ENCODE data around the gene ABCF2. TPM values are rescaled to one million over a fixed set of nuclear protein-coding genes. Genes with fewer than 3 reads are reported as not detected.

Gene ABCF2
- total RNA-seq, 2 experiments from 2014 or later: 31.8 to 44.9 TPM

DNA sequence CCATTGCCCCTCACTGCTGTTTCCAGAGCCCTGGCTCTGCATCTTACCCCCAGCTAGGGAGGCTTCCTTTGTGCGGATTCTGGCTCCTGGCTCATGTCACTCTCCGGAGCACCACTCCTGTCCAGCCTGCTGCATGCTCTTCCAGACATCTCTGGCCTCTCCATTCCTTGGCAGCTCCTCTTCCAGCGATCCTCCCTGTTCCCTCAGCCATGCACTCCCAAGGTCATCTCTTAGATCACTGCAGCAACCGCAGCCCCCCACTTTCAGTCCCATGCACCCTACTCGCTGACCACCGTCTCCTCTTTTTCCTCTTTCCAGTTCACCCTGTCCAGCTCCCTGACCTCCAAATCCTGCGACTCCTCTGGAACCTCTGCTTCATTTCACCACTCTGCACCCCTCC, 28.4 kb upstream of the ABCF2 start:
- intact Hi-C loops (cut with micrococcal nuclease; ENCODE audit: unreplicated experiment): no loop called here
- POLR2A ChIA-PET: interaction anchor here (0.9 kb wide), 1 partner anchor 229 kb away, joined by 4 read pairs; no protein-coding TSS in a partner anchor
- no peaks in the 10 kb centered on the region for H4K20me1 ChIP-seq (ENCODE audit: insufficient read depth, low read length)

DNA sequence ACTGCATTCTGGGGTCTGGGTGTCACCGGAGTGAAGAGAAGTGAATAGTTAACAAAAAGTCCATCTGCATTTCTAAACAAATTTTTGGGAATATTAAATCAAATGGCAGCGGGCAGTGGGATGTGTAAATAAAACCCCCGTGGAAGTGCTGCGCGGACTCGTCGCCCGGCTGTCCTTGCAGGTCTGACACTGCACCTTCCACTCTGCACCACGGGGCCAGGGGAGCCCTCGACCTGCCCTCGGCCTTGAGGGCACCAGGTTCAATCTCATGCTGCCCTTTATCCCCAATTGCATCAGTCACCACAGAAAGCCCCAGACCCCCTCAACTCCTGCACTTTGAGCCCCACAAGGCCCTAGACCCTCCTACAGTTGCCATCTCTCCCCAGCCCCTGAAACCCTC, 27.8 kb upstream of the ABCF2 start:
- no peak for DNase-seq (ENCODE audit: low spot score)
- Histone ChIP-seq H3K4me3 (ENCODE audit: low read depth, low read length, poor library complexity, severe bottlenecking) (no peak overlapping the region), H3K79me2 (ENCODE audit: insufficient read depth, low read depth, low read length) (no peaks in the 10 kb centered on the region), H3K9me3 (ENCODE audit: low read length) (no peaks in the 10 kb centered on the region), H3K27ac (ENCODE audit: low read depth, low read length, poor library complexity, severe bottlenecking) (no peak overlapping the region), H3K4me2 (ENCODE audit: low read length) (no peak overlapping the region), H4K20me1 (ENCODE audit: insufficient read depth, low read length) (no peaks in the 10 kb centered on the region), H3K9me2 (ENCODE audit: insufficient read depth, low read length) (no peaks in the 10 kb centered on the region), H3K4me1 (ENCODE audit: insufficient read depth, low read length, poor library complexity, severe bottlenecking) (peaks cover 14% of the 10 kb centered on the region), H2AFZ (ENCODE audit: low read length) (no peak overlapping the region), H3K36me3 (ENCODE audit: insufficient read depth, low read length) (no peaks in the 10 kb centered on the region)
- no peak for TF ChIP-seq EZH2phosphoT487 (IDR thresholded peaks at IDR 0.05; ENCODE audit: borderline replicate concordance, low read depth, low read length)
- TF ChIP-seq, protein P1, sequence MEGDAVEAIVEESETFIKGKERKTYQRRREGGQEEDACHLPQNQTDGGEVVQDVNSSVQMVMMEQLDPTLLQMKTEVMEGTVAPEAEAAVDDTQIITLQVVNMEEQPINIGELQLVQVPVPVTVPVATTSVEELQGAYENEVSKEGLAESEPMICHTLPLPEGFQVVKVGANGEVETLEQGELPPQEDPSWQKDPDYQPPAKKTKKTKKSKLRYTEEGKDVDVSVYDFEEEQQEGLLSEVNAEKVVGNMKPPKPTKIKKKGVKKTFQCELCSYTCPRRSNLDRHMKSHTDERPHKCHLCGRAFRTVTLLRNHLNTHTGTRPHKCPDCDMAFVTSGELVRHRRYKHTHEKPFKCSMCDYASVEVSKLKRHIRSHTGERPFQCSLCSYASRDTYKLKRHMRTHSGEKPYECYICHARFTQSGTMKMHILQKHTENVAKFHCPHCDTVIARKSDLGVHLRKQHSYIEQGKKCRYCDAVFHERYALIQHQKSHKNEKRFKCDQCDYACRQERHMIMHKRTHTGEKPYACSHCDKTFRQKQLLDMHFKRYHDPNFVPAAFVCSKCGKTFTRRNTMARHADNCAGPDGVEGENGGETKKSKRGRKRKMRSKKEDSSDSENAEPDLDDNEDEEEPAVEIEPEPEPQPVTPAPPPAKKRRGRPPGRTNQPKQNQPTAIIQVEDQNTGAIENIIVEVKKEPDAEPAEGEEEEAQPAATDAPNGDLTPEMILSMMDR (conservative IDR thresholded peaks at IDR 0.05; ENCODE audit: low read length): no peak
- ChIA-PET CTCF (ENCODE audit: unreplicated experiment) (no interaction called here), POLR2A (no interaction called here)
- intact Hi-C loops (cut with micrococcal nuclease; ENCODE audit: unreplicated experiment): no loop called here
- no TSS peak for BruUV-seq (replicated peaks)

More for the DNA sequence above, 28.4 kb upstream of the ABCF2 start:
- DNase-seq (ENCODE audit: low spot score): no peak
- H3K4me2 ChIP-seq (ENCODE audit: low read length): no peak overlapping the region
- H3K36me3 ChIP-seq (ENCODE audit: insufficient read depth, low read length): no peaks in the 10 kb centered on the region
- no peaks in the 10 kb centered on the region for H3K79me2 ChIP-seq (ENCODE audit: insufficient read depth, low read depth, low read length)
- TF ChIP-seq, protein P1 (conservative IDR thresholded peaks at IDR 0.05; ENCODE audit: low read length): no peak
- no peak for TF ChIP-seq EZH2phosphoT487 (IDR thresholded peaks at IDR 0.05; ENCODE audit: borderline replicate concordance, low read depth, low read length)
- H2AFZ ChIP-seq (ENCODE audit: low read length): no peak overlapping the region
- peaks cover 14% of the 10 kb centered on the region for H3K4me1 ChIP-seq (ENCODE audit: insufficient read depth, low read length, poor library complexity, severe bottlenecking)
- H3K9me2 ChIP-seq (ENCODE audit: insufficient read depth, low read length): no peaks in the 10 kb centered on the region
- BruUV-seq (replicated peaks): no TSS peak
- H3K27ac ChIP-seq (ENCODE audit: low read depth, low read length, poor library complexity, severe bottlenecking): no peak overlapping the region
- CTCF ChIA-PET (ENCODE audit: unreplicated experiment): no interaction called here
- no peak overlapping the region for H3K4me3 ChIP-seq (ENCODE audit: low read depth, low read length, poor library complexity, severe bottlenecking)
- H3K9me3 ChIP-seq (ENCODE audit: low read length): no peaks in the 10 kb centered on the region

- H3K36me3 ChIP-seq (ENCODE audit: insufficient read depth, low read length): no peaks in the 10 kb centered on the region
- H2AFZ ChIP-seq (ENCODE audit: low read length): no peak overlapping the region
- no peak overlapping the region for H3K27ac ChIP-seq (ENCODE audit: low read depth, low read length, poor library complexity, severe bottlenecking)
- peaks cover 17% of the 10 kb centered on the region for H3K4me1 ChIP-seq (ENCODE audit: insufficient read depth, low read length, poor library complexity, severe bottlenecking)
- H3K79me2 ChIP-seq (ENCODE audit: insufficient read depth, low read depth, low read length): no peaks in the 10 kb centered on the region
- no peak overlapping the region for H3K4me2 ChIP-seq (ENCODE audit: low read length)
- POLR2A ChIA-PET: no interaction called here
- CTCF ChIA-PET (ENCODE audit: unreplicated experiment): no interaction called here
- H3K9me2 ChIP-seq (ENCODE audit: insufficient read depth, low read length): no peaks in the 10 kb centered on the region
- no peak overlapping the region for H3K4me3 ChIP-seq (ENCODE audit: low read depth, low read length, poor library complexity, severe bottlenecking)
- DNase-seq (ENCODE audit: low spot score): no peak
- no peaks in the 10 kb centered on the region for H3K9me3 ChIP-seq (ENCODE audit: low read length)
- BruUV-seq (replicated peaks): no TSS peak
- no peaks in the 10 kb centered on the region for H4K20me1 ChIP-seq (ENCODE audit: insufficient read depth, low read length)
- intact Hi-C loops (cut with micrococcal nuclease; ENCODE audit: unreplicated experiment): no loop called here
- no peak for TF ChIP-seq EZH2phosphoT487 (IDR thresholded peaks at IDR 0.05; ENCODE audit: borderline replicate concordance, low read depth, low read length)
- TF ChIP-seq, protein P1 (conservative IDR thresholded peaks at IDR 0.05; ENCODE audit: low read length): no peak
These were observed 27.3 kb upstream of the ABCF2 start for GRCh38 chr7:151254316-151254715.

Measured in OCI-LY7 (cell line).